Measurements from ENCODE around the gene FCRLA. TPM values are rescaled to one million over a fixed set of nuclear protein-coding genes. Genes with fewer than 3 reads are reported as not detected.

The FCRLA gene
- total and polyA plus RNA-seq, 10 donors, result 28.0 to 202 (median 57.3) TPM

- TF ChIP-seq POLR2A (IDR thresholded peaks at IDR 0.05) (no peak), CTCF (IDR thresholded peaks at IDR 0.05 in 8 of 11, conservative IDR thresholded peaks at IDR 0.05 in 3 of 11) (no peak), POLR2AphosphoS5 (IDR thresholded peaks at IDR 0.05) (no peak)
- H3K27me3 ChIP-seq (replicated peaks in 1 of 7), result no peaks in the 10 kb centered on the region
- no peak for DNase-seq
- 83 to 88% (median 85%) methylated on average over 2 of the region's 2 CpGs for WGBS, 5 donors
- no peaks in the 10 kb centered on the region for H3K9me3 ChIP-seq
- intact Hi-C loops (cut with DNase I; ENCODE audit: low total_unique reads), result no loop called here
- H3K27ac ChIP-seq, result no peak overlapping the region
- H3K36me3 ChIP-seq, result no peaks in the 10 kb centered on the region
- H3K4me1 ChIP-seq, result peaks cover 12 to 40% (median 38%) of the 10 kb centered on the region in 6 donors
- H3K4me3 ChIP-seq, result no peak overlapping the region
Measured at GRCh38 chr1:161737625-161738024, 30.6 kb downstream of the FCRLA start.

GRCh38 chr1:161738627-161739287, 31.7 kb downstream of the FCRLA start:
- H3K27me3 ChIP-seq (replicated peaks in 1 of 7), result no peaks in the 10 kb centered on the region
- peak in 2 of 3 donors; percentile 63 to 66 for TF ChIP-seq POLR2AphosphoS5 (IDR thresholded peaks at IDR 0.05)
- no peak for TF ChIP-seq POLR2A (IDR thresholded peaks at IDR 0.05)
- TF ChIP-seq CTCF (IDR thresholded peaks at IDR 0.05 in 8 of 11, conservative IDR thresholded peaks at IDR 0.05 in 3 of 11), result peak; percentile 22 to 78 (median 62)
- H3K9me3 ChIP-seq, result no peaks in the 10 kb centered on the region
- intact Hi-C loops (cut with DNase I; ENCODE audit: low total_unique reads), result no loop called here
- WGBS, 5 donors, result 41 to 62% (median 57%) methylated on average over 4 of the region's 4 CpGs
- H3K27ac ChIP-seq, result peak overlapping the region; percentile 70 to 88 (median 82)
- DNase-seq, result peak; percentile 93
- H3K36me3 ChIP-seq, result no peaks in the 10 kb centered on the region
- H3K4me1 ChIP-seq, result peaks cover 12 to 40% (median 38%) of the 10 kb centered on the region in 6 donors
- no peak overlapping the region for H3K4me3 ChIP-seq

- WGBS, 5 donors, result 31 to 42% (median 37%) methylated on average over 8 of the region's 8 CpGs
- intact Hi-C loops (cut with DNase I; ENCODE audit: low total_unique reads), result loop anchor here (10.0 kb wide), 1 partner anchor 175 kb away; no protein-coding TSS in a partner anchor
Measured at GRCh38 chr1:161739865-161740566, 33.0 kb downstream of the FCRLA start.

GRCh38 chr1:161740921-161741320, 33.9 kb downstream of the FCRLA start:
- no peaks in the 10 kb centered on the region for H3K9me3 ChIP-seq
- H3K4me3 ChIP-seq, result no peak overlapping the region
- intact Hi-C loops (cut with DNase I; ENCODE audit: low total_unique reads), result loop anchor here (10.0 kb wide), 1 partner anchor 176 kb away; no protein-coding TSS in a partner anchor
- no peaks in the 10 kb centered on the region for H3K36me3 ChIP-seq
- DNase-seq, result no peak
- H3K27me3 ChIP-seq (replicated peaks in 1 of 7), result no peaks in the 10 kb centered on the region
- TF ChIP-seq CTCF (IDR thresholded peaks at IDR 0.05 in 8 of 11, conservative IDR thresholded peaks at IDR 0.05 in 3 of 11) (no peak), POLR2A (IDR thresholded peaks at IDR 0.05) (no peak), POLR2AphosphoS5 (IDR thresholded peaks at IDR 0.05) (no peak)
- WGBS, 5 donors, result 66 to 75% (median 71%) methylated on average over 6 of the region's 6 CpGs
- peak overlapping the region; percentile 68 to 88 (median 82) for H3K27ac ChIP-seq
- H3K4me1 ChIP-seq, result peaks cover 12 to 40% (median 38%) of the 10 kb centered on the region in 6 donors

More at GRCh38 chr1:161739865-161740566, 33.0 kb downstream of the FCRLA start:
- DNase-seq, result no peak
- no peak for TF ChIP-seq POLR2A (IDR thresholded peaks at IDR 0.05)
- TF ChIP-seq POLR2AphosphoS5 (IDR thresholded peaks at IDR 0.05), result peak in 1 of 3 donors; percentile 56
- Histone ChIP-seq H3K9me3 (no peaks in the 10 kb centered on the region), H3K27me3 (replicated peaks in 1 of 7) (no peaks in the 10 kb centered on the region), H3K4me3 (no peak overlapping the region), H3K36me3 (no peaks in the 10 kb centered on the region), H3K4me1 (peaks cover 12 to 40% (median 38%) of the 10 kb centered on the region in 6 donors), H3K27ac (peak overlapping the region; percentile 70 to 88 (median 82))
